ENCODE data around the gene TREML2. TPM values are rescaled to one million over a fixed set of nuclear protein-coding genes. Genes with fewer than 3 reads are reported as not detected.

TREML2 gene
- total and polyA plus RNA-seq, 9 of the 15 experiments (the other 6 are each of a cell fraction or from before 2014, with no cell fraction given): 0.20 to 2.9 (median 1.4) TPM

DNA sequence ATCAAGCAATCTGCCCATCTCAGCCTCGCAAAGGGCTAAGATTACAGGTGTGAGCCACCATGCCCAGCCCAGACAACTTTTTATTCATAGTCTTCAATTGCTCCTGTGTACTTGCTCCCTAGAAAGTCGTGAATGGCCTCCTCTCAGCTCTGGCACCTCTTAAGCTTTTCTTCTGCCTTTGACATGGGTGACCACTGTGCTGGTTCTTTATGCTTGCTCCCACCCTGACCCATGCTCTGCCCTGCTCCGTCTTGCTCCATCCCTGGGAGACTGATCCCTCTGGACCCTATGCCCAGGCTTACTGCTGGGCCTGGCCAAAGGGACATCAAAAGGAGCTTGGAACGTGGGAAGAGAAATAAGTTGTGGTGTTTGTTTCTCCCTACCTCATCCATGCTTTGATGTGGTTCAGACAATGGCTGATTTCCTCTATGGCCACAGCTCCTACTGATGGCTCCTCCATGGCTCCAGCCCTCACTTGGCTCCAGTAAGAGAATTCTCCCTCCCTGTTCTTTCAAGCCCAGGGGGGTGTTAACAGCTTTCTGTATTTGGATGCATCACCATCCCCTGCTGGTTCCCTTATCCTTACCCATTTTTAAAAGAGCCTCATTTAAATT, 30.3 kb downstream of the TREML2 start (continued):
- TF ChIP-seq, protein P1, sequence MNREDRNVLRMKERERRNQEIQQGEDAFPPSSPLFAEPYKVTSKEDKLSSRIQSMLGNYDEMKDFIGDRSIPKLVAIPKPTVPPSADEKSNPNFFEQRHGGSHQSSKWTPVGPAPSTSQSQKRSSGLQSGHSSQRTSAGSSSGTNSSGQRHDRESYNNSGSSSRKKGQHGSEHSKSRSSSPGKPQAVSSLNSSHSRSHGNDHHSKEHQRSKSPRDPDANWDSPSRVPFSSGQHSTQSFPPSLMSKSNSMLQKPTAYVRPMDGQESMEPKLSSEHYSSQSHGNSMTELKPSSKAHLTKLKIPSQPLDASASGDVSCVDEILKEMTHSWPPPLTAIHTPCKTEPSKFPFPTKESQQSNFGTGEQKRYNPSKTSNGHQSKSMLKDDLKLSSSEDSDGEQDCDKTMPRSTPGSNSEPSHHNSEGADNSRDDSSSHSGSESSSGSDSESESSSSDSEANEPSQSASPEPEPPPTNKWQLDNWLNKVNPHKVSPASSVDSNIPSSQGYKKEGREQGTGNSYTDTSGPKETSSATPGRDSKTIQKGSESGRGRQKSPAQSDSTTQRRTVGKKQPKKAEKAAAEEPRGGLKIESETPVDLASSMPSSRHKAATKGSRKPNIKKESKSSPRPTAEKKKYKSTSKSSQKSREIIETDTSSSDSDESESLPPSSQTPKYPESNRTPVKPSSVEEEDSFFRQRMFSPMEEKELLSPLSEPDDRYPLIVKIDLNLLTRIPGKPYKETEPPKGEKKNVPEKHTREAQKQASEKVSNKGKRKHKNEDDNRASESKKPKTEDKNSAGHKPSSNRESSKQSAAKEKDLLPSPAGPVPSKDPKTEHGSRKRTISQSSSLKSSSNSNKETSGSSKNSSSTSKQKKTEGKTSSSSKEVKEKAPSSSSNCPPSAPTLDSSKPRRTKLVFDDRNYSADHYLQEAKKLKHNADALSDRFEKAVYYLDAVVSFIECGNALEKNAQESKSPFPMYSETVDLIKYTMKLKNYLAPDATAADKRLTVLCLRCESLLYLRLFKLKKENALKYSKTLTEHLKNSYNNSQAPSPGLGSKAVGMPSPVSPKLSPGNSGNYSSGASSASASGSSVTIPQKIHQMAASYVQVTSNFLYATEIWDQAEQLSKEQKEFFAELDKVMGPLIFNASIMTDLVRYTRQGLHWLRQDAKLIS (CRISPR knock-in tag; IDR thresholded peaks at IDR 0.05): no peak
- TF ChIP-seq SREBF1 (IDR thresholded peaks at IDR 0.05; ENCODE audit: borderline replicate concordance, low read depth, low read length): no peak

DNA sequence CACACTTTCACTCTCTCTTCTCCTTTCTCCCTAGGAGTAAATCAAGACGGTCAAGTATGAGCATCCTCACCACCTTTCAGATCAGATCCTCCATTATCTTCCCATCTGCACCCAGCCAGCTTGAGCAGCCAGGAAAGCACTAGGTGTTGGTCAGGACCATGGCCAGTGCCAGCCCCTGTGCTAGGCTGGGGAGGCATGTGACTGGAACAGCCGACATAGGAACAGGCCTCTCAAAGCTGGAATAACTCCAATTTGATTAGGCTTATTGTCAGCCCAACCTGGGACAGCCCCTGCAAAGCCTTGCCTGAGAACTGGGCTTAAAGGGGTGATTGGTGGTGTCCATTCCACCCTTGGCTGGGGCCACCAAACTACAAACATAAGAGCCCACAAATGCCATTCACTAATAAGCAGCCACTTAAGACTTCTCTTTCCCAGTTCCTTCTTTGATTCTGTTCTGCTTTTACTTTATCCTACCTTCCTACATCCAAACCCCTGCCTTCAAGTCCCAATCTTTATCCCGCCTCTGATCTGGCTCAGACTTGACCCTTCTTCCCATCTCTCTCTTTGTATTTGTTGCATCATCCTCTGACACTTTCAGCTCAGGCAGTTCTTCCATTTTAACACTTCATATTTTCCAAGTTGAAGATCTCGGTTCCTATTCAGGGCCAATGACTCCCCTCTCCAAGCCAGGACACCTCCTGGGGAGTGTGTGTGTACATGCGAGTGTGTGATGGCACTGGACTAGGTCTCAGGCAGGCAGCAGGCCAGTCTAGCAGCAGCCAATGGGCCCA, 33.6 kb downstream of the TREML2 start:
- peak; percentile 67; the same call in 2 of the 3 replicates for ATAC-seq
- in situ Hi-C loops (cut with MboI) (no loop called here), intact Hi-C loops (cut with micrococcal nuclease) (no loop called here)
- H3K4me3 ChIP-seq: no peak overlapping the region
- H2AFZ ChIP-seq (ENCODE audit: low read depth, low read length): no peak overlapping the region
- BruUV-seq (replicated peaks): no TSS peak
- H3K9me3 ChIP-seq (replicated peaks; ENCODE audit: control insufficient read depth, insufficient read depth, low read depth, low read length): no peaks in the 10 kb centered on the region
- no peaks in the 10 kb centered on the region for H3K4me1 ChIP-seq (replicated peaks in 1 of 2; ENCODE audit: control insufficient read depth in 2 of 2, insufficient read depth in 2 of 2, low read length in 2 of 2)
- CTCF ChIA-PET (ENCODE audit: low intra/inter-chr PET ratio): no interaction called here
- no peak for FAIRE-seq
- 2% methylated on average over 5 of the region's 5 CpGs for WGBS (ENCODE audit: insufficient coverage, low coverage, missing lambda C conversion rate)
- POLR2A ChIA-PET: interaction anchor here (1.8 kb wide), 1 partner anchor 10 kb away, joined by 6 read pairs; no protein-coding TSS in a partner anchor
- peak in 1 of 4 experiments; percentile 17 for DNase-seq (ENCODE audit: extremely low read depth in 1 of 4, low spot score in 3 of 4)
- no peak overlapping the region for H3K27ac ChIP-seq (ENCODE audit: extremely low read depth, low read depth, low read length)
- no peaks in the 10 kb centered on the region for H3K36me3 ChIP-seq (ENCODE audit: control insufficient read depth, insufficient read depth, low read length)
- H3K9me1 ChIP-seq (ENCODE audit: control insufficient read depth, insufficient read depth, low read length): no peaks in the 10 kb centered on the region
- no peak overlapping the region for H3K9ac ChIP-seq (ENCODE audit: insufficient read depth in 1 of 2, low read depth in 2 of 2, low read length in 2 of 2)
- H4K20me1 ChIP-seq (replicated peaks; ENCODE audit: control insufficient read depth, insufficient read depth, low read length): peaks cover 7% of the 10 kb centered on the region; the same call in 1 of the 2 replicates
- peaks cover 7 to 37% of the 10 kb centered on the region in 2 experiments for H3K27me3 ChIP-seq (ENCODE audit: control insufficient read depth in 2 of 2, insufficient read depth in 2 of 2, low read length in 2 of 2)
- no peak overlapping the region for H3K4me2 ChIP-seq (ENCODE audit: insufficient read depth, low read length)
- H3K79me2 ChIP-seq (ENCODE audit: control insufficient read depth, insufficient read depth, low read length): no peaks in the 10 kb centered on the region
- TF ChIP-seq YY1 (IDR thresholded peaks at IDR 0.05; ENCODE audit: borderline replicate concordance in 1 of 3, control insufficient read depth in 1 of 3, extremely low read depth in 1 of 3, insufficient read depth in 3 of 3, insufficient read length in 1 of 3, insufficient replicate concordance in 2 of 3, low read depth in 1 of 3, low read length in 2 of 3): no peak
- TF ChIP-seq MIER1 (IDR thresholded peaks at IDR 0.05; ENCODE audit: low read depth): peak; percentile 91
- peak in 1 of 2 experiments; percentile 12; a peak in 1 of 4 replicates for TF ChIP-seq TRIM24 (IDR thresholded peaks at IDR 0.05)
- TF ChIP-seq, protein P2, sequence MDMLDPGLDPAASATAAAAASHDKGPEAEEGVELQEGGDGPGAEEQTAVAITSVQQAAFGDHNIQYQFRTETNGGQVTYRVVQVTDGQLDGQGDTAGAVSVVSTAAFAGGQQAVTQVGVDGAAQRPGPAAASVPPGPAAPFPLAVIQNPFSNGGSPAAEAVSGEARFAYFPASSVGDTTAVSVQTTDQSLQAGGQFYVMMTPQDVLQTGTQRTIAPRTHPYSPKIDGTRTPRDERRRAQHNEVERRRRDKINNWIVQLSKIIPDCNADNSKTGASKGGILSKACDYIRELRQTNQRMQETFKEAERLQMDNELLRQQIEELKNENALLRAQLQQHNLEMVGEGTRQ (CRISPR knock-in tag; IDR thresholded peaks at IDR 0.05): 0 out of 2 replicates have a peak, but pooled peaks have one; percentile 30
- TF ChIP-seq, protein P3, sequence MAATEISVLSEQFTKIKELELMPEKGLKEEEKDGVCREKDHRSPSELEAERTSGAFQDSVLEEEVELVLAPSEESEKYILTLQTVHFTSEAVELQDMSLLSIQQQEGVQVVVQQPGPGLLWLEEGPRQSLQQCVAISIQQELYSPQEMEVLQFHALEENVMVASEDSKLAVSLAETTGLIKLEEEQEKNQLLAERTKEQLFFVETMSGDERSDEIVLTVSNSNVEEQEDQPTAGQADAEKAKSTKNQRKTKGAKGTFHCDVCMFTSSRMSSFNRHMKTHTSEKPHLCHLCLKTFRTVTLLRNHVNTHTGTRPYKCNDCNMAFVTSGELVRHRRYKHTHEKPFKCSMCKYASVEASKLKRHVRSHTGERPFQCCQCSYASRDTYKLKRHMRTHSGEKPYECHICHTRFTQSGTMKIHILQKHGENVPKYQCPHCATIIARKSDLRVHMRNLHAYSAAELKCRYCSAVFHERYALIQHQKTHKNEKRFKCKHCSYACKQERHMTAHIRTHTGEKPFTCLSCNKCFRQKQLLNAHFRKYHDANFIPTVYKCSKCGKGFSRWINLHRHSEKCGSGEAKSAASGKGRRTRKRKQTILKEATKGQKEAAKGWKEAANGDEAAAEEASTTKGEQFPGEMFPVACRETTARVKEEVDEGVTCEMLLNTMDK (IDR thresholded peaks at IDR 0.05; ENCODE audit: borderline replicate concordance, insufficient read depth, low read depth, low read length, poor library complexity, severe bottlenecking): no peak
- TF ChIP-seq, protein P4, sequence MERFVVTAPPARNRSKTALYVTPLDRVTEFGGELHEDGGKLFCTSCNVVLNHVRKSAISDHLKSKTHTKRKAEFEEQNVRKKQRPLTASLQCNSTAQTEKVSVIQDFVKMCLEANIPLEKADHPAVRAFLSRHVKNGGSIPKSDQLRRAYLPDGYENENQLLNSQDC (CRISPR knock-in tag; IDR thresholded peaks at IDR 0.05): no peak
- 0 out of 2 replicates have a peak, but pooled peaks have one; percentile 32 for TF ChIP-seq BHLHE40 (IDR thresholded peaks at IDR 0.05; ENCODE audit: low read length)

Measured in K562 (cell line).